Activated CD4-positive, alpha-beta T cell treated with anti-CD3 and anti-CD28 coated beads, Interleukin-2, Interleukin-6, amounts not matched to agents 100 ng/mL and 50 ng/mL, durations not matched to agents 16 hours and 8 hours (primary cell): ENCODE measurements around the gene HDAC4.
A peak's percentile ranks its signal among the peaks of the same experiment; 100 is the strongest.

Experiments used
- DNase-seq: peaks from one replicate; pipeline ENCODE4 v3.0.0-alpha.2; 2020

HDAC4 gene

GRCh38 chr2:239130041-239130440 is 270.8 kb downstream of the HDAC4 start:
- DNase-seq = no peak

- DNase-seq = no peak
Measured at GRCh38 chr2:239129147-239129920, 271.5 kb downstream of the HDAC4 start.

- DNase-seq = no peak
Measured at GRCh38 chr2:239128706-239129105, 272.1 kb downstream of the HDAC4 start.

GRCh38 chr2:239127513-239127912 is 273.3 kb downstream of the HDAC4 start:
- DNase-seq = no peak

- DNase-seq = no peak
Measured at GRCh38 chr2:239125726-239126675, 274.8 kb downstream of the HDAC4 start.

GRCh38 chr2:239124152-239124899 is 276.5 kb downstream of the HDAC4 start:
- DNase-seq = no peak

- DNase-seq = no peak
Measured at GRCh38 chr2:239122421-239123110, 278.3 kb downstream of the HDAC4 start.

- DNase-seq = no peak
Measured at GRCh38 chr2:239121600-239122012, 279.2 kb downstream of the HDAC4 start.

GRCh38 chr2:239120664-239121063 is 280.2 kb downstream of the HDAC4 start:
- DNase-seq = no peak

GRCh38 chr2:239119346-239120126 is 281.3 kb downstream of the HDAC4 start:
- DNase-seq = peak; percentile 30

- peak; percentile 41 for DNase-seq
Measured at GRCh38 chr2:239118675-239119211, 282.1 kb downstream of the HDAC4 start.

- DNase-seq = no peak
Measured at GRCh38 chr2:239118264-239118663, 282.6 kb downstream of the HDAC4 start.

GRCh38 chr2:239117831-239118230 is 283.0 kb downstream of the HDAC4 start:
- DNase-seq = no peak

- no peak for DNase-seq
Measured at GRCh38 chr2:239116456-239117246, 284.2 kb downstream of the HDAC4 start.

- no peak for DNase-seq
Measured at GRCh38 chr2:239115616-239116015, 285.2 kb downstream of the HDAC4 start.

GRCh38 chr2:239114616-239115265 is 286.1 kb downstream of the HDAC4 start:
- no peak for DNase-seq

- DNase-seq = no peak
Measured at GRCh38 chr2:239114119-239114581, 286.7 kb downstream of the HDAC4 start.

GRCh38 chr2:239113615-239114014 is 287.2 kb downstream of the HDAC4 start:
- no peak for DNase-seq

GRCh38 chr2:239113171-239113570 is 287.6 kb downstream of the HDAC4 start:
- DNase-seq = no peak
